ENCODE measurements around the gene KATNB1. TPM values are rescaled to one million over a fixed set of nuclear protein-coding genes. Genes with fewer than 3 reads are reported as not detected.

KATNB1 gene
- polyA plus RNA-seq, 2 of the 4 experiments (the other 2 are of a cell fraction): 21.0 to 21.1 TPM

GRCh38 chr16:57747091-57747490, 11.5 kb downstream of the KATNB1 start:
- DNase-seq (ENCODE audit: low read depth in 1 of 2, low spot score in 1 of 2) (no peak), FAIRE-seq (no peak), ATAC-seq (no peak)
- H3K27ac ChIP-seq: no peak overlapping the region
- H3K4me2 ChIP-seq: no peak overlapping the region
- TF ChIP-seq SMC3 (IDR thresholded peaks at IDR 0.05) (no peak), TP53 (CRISPR knock-in tag; IDR thresholded peaks at IDR 0.05) (no peak), GATA3 (IDR thresholded peaks at IDR 0.05; ENCODE audit: borderline replicate concordance) (no peak), MAFK (IDR thresholded peaks at IDR 0.05; ENCODE audit: partially characterized antibody) (peak; percentile 32), FOSL2 (IDR thresholded peaks at IDR 0.05) (no peak), FOSL2 (CRISPR knock-in tag; IDR thresholded peaks at IDR 0.05) (no peak), NR3C1 (IDR thresholded peaks at IDR 0.05) (no peak)
- POLR2A ChIA-PET: no interaction called here
- no peaks in the 10 kb centered on the region for H3K9me3 ChIP-seq
- 93% methylated on average over 7 of the region's 7 CpGs for whole genome bisulfite sequencing (ENCODE audit: missing lambda C conversion rate)
- no peaks in the 10 kb centered on the region for H3K4me1 ChIP-seq
- no peak overlapping the region for H3K4me3 ChIP-seq
- CTCF ChIA-PET: interaction anchor here (1.3 to 2.8 kb wide), 3 partner anchors 10 to 120 kb away, joined by 3 to 10 read pairs (median 4); no protein-coding TSS in a partner anchor

DNA sequence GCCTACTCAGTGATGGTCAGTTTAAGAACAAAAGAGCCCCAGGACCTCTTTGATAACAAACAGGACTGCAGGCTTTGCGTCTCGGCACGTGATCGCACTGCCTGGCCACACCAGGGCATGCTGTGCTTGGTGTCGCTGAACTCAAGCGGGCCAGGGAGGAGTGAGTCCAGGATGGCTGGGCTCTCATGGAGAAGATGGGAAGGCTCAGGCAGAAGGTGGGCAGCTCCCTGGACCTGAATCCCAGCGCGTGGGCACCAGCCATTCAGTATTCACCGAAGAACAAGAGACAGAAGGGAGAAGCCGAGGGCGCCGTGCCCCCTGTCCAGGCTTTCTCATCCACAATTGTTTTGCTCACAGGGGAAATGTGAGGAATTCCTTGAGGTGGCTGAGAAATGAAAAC, 11.9 kb downstream of the KATNB1 start:
- no peak overlapping the region for H3K4me3 ChIP-seq
- H3K4me2 ChIP-seq: no peak overlapping the region
- no peak for FAIRE-seq
- no peak for DNase-seq (ENCODE audit: low read depth in 1 of 2, low spot score in 1 of 2)
- TF ChIP-seq, protein P1, sequence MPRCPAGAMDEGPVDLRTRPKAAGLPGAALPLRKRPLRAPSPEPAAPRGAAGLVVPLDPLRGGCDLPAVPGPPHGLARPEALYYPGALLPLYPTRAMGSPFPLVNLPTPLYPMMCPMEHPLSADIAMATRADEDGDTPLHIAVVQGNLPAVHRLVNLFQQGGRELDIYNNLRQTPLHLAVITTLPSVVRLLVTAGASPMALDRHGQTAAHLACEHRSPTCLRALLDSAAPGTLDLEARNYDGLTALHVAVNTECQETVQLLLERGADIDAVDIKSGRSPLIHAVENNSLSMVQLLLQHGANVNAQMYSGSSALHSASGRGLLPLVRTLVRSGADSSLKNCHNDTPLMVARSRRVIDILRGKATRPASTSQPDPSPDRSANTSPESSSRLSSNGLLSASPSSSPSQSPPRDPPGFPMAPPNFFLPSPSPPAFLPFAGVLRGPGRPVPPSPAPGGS (IDR thresholded peaks at IDR 0.05): no peak
- TF ChIP-seq, protein P2, sequence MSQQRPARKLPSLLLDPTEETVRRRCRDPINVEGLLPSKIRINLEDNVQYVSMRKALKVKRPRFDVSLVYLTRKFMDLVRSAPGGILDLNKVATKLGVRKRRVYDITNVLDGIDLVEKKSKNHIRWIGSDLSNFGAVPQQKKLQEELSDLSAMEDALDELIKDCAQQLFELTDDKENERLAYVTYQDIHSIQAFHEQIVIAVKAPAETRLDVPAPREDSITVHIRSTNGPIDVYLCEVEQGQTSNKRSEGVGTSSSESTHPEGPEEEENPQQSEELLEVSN (IDR thresholded peaks at IDR 0.05; ENCODE audit: borderline replicate concordance, low read depth): no peak
- TF ChIP-seq ZSCAN20 (CRISPR knock-in tag; IDR thresholded peaks at IDR 0.05): no peak
- TF ChIP-seq, protein P3, sequence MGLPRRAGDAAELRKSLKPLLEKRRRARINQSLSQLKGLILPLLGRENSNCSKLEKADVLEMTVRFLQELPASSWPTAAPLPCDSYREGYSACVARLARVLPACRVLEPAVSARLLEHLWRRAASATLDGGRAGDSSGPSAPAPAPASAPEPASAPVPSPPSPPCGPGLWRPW (IDR thresholded peaks at IDR 0.05): no peak
- no peak for TF ChIP-seq RNF2 (IDR thresholded peaks at IDR 0.05; ENCODE audit: borderline replicate concordance, low read depth)
- TF ChIP-seq, protein P4, sequence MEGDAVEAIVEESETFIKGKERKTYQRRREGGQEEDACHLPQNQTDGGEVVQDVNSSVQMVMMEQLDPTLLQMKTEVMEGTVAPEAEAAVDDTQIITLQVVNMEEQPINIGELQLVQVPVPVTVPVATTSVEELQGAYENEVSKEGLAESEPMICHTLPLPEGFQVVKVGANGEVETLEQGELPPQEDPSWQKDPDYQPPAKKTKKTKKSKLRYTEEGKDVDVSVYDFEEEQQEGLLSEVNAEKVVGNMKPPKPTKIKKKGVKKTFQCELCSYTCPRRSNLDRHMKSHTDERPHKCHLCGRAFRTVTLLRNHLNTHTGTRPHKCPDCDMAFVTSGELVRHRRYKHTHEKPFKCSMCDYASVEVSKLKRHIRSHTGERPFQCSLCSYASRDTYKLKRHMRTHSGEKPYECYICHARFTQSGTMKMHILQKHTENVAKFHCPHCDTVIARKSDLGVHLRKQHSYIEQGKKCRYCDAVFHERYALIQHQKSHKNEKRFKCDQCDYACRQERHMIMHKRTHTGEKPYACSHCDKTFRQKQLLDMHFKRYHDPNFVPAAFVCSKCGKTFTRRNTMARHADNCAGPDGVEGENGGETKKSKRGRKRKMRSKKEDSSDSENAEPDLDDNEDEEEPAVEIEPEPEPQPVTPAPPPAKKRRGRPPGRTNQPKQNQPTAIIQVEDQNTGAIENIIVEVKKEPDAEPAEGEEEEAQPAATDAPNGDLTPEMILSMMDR (IDR thresholded peaks at IDR 0.05): no peak
- no peak for TF ChIP-seq RARB (CRISPR knock-in tag; IDR thresholded peaks at IDR 0.05)
- TF ChIP-seq CHD4 (IDR thresholded peaks at IDR 0.05; ENCODE audit: borderline replicate concordance): no peak
- POLR2A ChIA-PET: no interaction called here
- H3K9me3 ChIP-seq: no peaks in the 10 kb centered on the region
- CTCF ChIA-PET: interaction anchor here (1.1 to 2.8 kb wide), 5 partner anchors 9 to 171 kb away, joined by 3 to 26 read pairs (median 10); partner anchors contain the start of gene KATNB1
- ATAC-seq: no peak
- no peaks in the 10 kb centered on the region for H3K4me1 ChIP-seq
- no peak overlapping the region for H3K27ac ChIP-seq
- WGBS (ENCODE audit: missing lambda C conversion rate): 93% methylated on average over 12 of the region's 12 CpGs

DNA sequence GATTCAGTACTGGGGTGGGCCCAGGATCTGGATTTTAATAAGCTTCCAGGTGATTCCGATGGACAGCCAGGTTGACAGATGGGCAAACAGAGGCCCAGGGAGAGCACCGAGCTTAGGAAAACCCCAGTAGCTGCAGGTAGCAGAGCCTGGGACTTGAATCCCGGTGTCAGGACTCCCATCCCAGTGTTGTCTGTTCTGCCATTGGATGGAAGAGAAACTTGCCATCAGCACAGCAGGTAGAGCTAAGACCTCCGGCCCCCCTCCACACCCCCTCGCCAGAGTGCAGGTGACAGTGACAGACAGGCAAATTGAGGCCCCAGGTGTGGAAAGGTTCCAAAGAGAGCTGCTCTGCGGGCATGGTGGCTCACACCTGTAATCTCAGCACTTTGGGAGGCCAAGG, 12.4 kb downstream of the KATNB1 start:
- no peak for TF ChIP-seq FOXS1 (CRISPR knock-in tag; IDR thresholded peaks at IDR 0.05)
- TF ChIP-seq CBX2 (IDR thresholded peaks at IDR 0.05; ENCODE audit: borderline replicate concordance, low read depth): no peak
- no peak for TF ChIP-seq TP53 (CRISPR knock-in tag; IDR thresholded peaks at IDR 0.05)
- ChIA-PET POLR2A (no interaction called here), CTCF (interaction anchor here (0.8 to 2.8 kb wide), 7 partner anchors 9 to 171 kb away, joined by 3 to 26 read pairs (median 4); partner anchors contain the start of gene KATNB1)
- no peaks in the 10 kb centered on the region for H3K4me1 ChIP-seq
- H3K27ac ChIP-seq: no peak overlapping the region
- H3K4me2 ChIP-seq: no peak overlapping the region
- no peak for ATAC-seq
- no peak for FAIRE-seq
- no peak for DNase-seq (ENCODE audit: low read depth in 1 of 2, low spot score in 1 of 2)
- H3K9me3 ChIP-seq: no peaks in the 10 kb centered on the region
- 87% methylated on average over 6 of the region's 6 CpGs for WGBS (ENCODE audit: missing lambda C conversion rate)
- no peak overlapping the region for H3K4me3 ChIP-seq

- no peak for DNase-seq (ENCODE audit: low read depth in 1 of 2, low spot score in 1 of 2)
- H3K4me3 ChIP-seq: no peak overlapping the region
- ChIA-PET POLR2A (no interaction called here), CTCF (interaction anchor here (0.8 to 2.8 kb wide), 9 partner anchors 9 to 172 kb away, joined by 3 to 26 read pairs (median 4); partner anchors contain the start of gene KATNB1)
- H3K4me1 ChIP-seq: no peaks in the 10 kb centered on the region
- FAIRE-seq: no peak
- no peak for ATAC-seq
- H3K4me2 ChIP-seq: no peak overlapping the region
- no peak overlapping the region for H3K27ac ChIP-seq
- no peaks in the 10 kb centered on the region for H3K9me3 ChIP-seq
- WGBS (ENCODE audit: missing lambda C conversion rate): 90% methylated on average over 8 of the region's 11 CpGs
- no peak for TF ChIP-seq RNF2 (IDR thresholded peaks at IDR 0.05; ENCODE audit: borderline replicate concordance, low read depth)
- no peak for TF ChIP-seq KDM1A (IDR thresholded peaks at IDR 0.05; ENCODE audit: low read depth)
- no peak for TF ChIP-seq ZC3H11A (IDR thresholded peaks at IDR 0.05)
- no peak for TF ChIP-seq RAD21 (conservative IDR thresholded peaks at IDR 0.05 in 1 of 2, IDR thresholded peaks at IDR 0.05 in 1 of 2)
- no peak for TF ChIP-seq CHD4 (IDR thresholded peaks at IDR 0.05; ENCODE audit: borderline replicate concordance)
- TF ChIP-seq, protein P5, sequence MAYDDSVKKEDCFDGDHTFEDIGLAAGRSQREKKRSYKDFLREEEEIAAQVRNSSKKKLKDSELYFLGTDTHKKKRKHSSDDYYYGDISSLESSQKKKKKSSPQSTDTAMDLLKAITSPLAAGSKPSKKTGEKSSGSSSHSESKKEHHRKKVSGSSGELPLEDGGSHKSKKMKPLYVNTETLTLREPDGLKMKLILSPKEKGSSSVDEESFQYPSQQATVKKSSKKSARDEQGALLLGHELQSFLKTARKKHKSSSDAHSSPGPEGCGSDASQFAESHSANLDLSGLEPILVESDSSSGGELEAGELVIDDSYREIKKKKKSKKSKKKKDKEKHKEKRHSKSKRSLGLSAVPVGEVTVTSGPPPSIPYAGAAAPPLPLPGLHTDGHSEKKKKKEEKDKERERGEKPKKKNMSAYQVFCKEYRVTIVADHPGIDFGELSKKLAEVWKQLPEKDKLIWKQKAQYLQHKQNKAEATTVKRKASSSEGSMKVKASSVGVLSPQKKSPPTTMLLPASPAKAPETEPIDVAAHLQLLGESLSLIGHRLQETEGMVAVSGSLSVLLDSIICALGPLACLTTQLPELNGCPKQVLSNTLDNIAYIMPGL (CRISPR knock-in tag; IDR thresholded peaks at IDR 0.05; ENCODE audit: borderline replicate concordance): no peak
- no peak for TF ChIP-seq TP53 (CRISPR knock-in tag; IDR thresholded peaks at IDR 0.05)
- TF ChIP-seq EHMT2 (IDR thresholded peaks at IDR 0.05; ENCODE audit: low read depth): no peak
- no peak for TF ChIP-seq ZNF302 (CRISPR knock-in tag; IDR thresholded peaks at IDR 0.05)
- TF ChIP-seq EHF (CRISPR knock-in tag; IDR thresholded peaks at IDR 0.05): no peak
- no peak for TF ChIP-seq POLR2AphosphoS2 (conservative IDR thresholded peaks at IDR 0.05; ENCODE audit: low read length)
- no peak for TF ChIP-seq MAFK (IDR thresholded peaks at IDR 0.05; ENCODE audit: partially characterized antibody)
- TF ChIP-seq CHD2 (IDR thresholded peaks at IDR 0.05; ENCODE audit: low read length, partially characterized antibody): no peak
Measured at GRCh38 chr16:57748596-57748995, 13.0 kb downstream of the KATNB1 start.

Measured in A549 (cell line).